Esophagus muscularis mucosa (tissue), 4 donors: Measurements from ENCODE around the gene ACTN4. TPM values are rescaled to one million over a fixed set of nuclear protein-coding genes. Genes with fewer than 3 reads are reported as not detected.
A peak's percentile ranks its signal among the peaks of the same experiment; 100 is the strongest.

Experiments used
- DNase-seq: peaks from one replicate; pipeline ENCODE4 v3.0.0-alpha.2; 2017; ENCODE audit errors: extremely low spot score
- H3K27ac ChIP-seq, 4 donors: fragments of 200-600 bp; sonication (generic); replicated peaks in 1 of 4; 1 replicate in 3 of 4; 2 replicates in 1 of 4; pipeline ENCODE4 v1.5.1; 2016 to 2019; ENCODE audit warnings: mild to moderate bottlenecking in 1 of 4
- H3K27me3 ChIP-seq, 4 donors: fragments of 200-600 bp; sonication (generic); one replicate each; pipeline versions ENCODE4 v1.5.1 to v1.6.0; 2016 to 2019
- H3K36me3 ChIP-seq, 4 donors: fragments of 200-600 bp; sonication (generic); one replicate each; pipeline ENCODE4 v1.5.1; 2016 to 2019
- H3K4me1 ChIP-seq, 4 donors: fragments of 200-600 bp; sonication (generic); one replicate each; pipeline ENCODE4 v1.5.1; 2016 to 2019
- H3K4me3 ChIP-seq, 4 donors: fragments of 200-600 bp; sonication (generic); 1 replicate in 2 of 4; 2 replicates in 2 of 4; pipeline ENCODE4 v1.5.1; 2016 to 2019; ENCODE audit warnings: mild to moderate bottlenecking in 4 of 4, moderate library complexity in 1 of 4
- H3K9me3 ChIP-seq, 4 donors: fragments of 200-600 bp; sonication (generic); 1 replicate in 3 of 4; 2 replicates in 1 of 4; pipeline ENCODE4 v1.5.1; 2016 to 2019
- EP300 ChIP-seq: sonication (generic); formaldehyde crosslinking; IDR thresholded peaks from one replicate; pipeline ENCODE4 v1.6.1; 2017; ENCODE audit warnings: antibody characterized with exemption
- POLR2A ChIP-seq: fragments of 450-650 bp; IDR thresholded peaks from one replicate; pipeline ENCODE4 v1.6.1; 2017; ENCODE audit warnings: antibody characterized with exemption, moderate library complexity, mild to moderate bottlenecking, low read depth
- POLR2AphosphoS5 ChIP-seq, 2 donors: sonication (generic); formaldehyde crosslinking; IDR thresholded peaks; one replicate each; pipeline ENCODE4 v1.6.1; 2017; ENCODE audit warnings: antibody characterized with exemption in 2 of 2
- WGBS: methylation state at CpG from one replicate; pipeline ENCODE4 v1.1.5; 2018; 5-methylcytosine and 5-hydroxymethylcytosine counted together
- intact Hi-C: fragments of 100-400 bp; cut with DNase I; formaldehyde crosslinking; loops from one replicate; pipeline ENCODE4 v1.15.1; 2023
- total RNA-seq, 4 donors: library from RNA; depleted of rRNA; stranded (reverse); fragments of >200 nt; gene quantifications; one replicate each; pipeline versions ENCODE4 v1.1.0 to v1.2.1, GENCODE V29; 2016
- TF ChIP-seq, protein P1 (sequence below), 3 experiments: fragments of 200-600 bp in 2 of 3; fragments of 450-650 bp in 1 of 3; sonication (generic) in 2 of 3; IDR thresholded peaks; one replicate each; pipeline ENCODE4 v1.5.1; 2017 to 2019; ENCODE audit warnings: antibody characterized with exemption in 3 of 3, mild to moderate bottlenecking in 2 of 3, moderate library complexity in 1 of 3

Gene ACTN4
- total RNA-seq, 4 donors from 2014 or later = 416 to 816 (median 598) TPM

- no peak for DNase-seq
- 95% methylated on average over 7 of the region's 17 CpGs for WGBS
- Histone ChIP-seq H3K27me3 (no peaks in the 10 kb centered on the region), H3K9me3 (no peaks in the 10 kb centered on the region), H3K36me3 (peaks cover 70 to 99% (median 94%) of the 10 kb centered on the region in 4 donors), H3K4me1 (peaks cover 79 to 93% (median 85%) of the 10 kb centered on the region in 4 donors), H3K4me3 (no peak overlapping the region), H3K27ac (peak overlapping the region in 2 of 4 donors; percentile 92 to 98)
- intact Hi-C loops = no loop called here
- TF ChIP-seq, protein P1, sequence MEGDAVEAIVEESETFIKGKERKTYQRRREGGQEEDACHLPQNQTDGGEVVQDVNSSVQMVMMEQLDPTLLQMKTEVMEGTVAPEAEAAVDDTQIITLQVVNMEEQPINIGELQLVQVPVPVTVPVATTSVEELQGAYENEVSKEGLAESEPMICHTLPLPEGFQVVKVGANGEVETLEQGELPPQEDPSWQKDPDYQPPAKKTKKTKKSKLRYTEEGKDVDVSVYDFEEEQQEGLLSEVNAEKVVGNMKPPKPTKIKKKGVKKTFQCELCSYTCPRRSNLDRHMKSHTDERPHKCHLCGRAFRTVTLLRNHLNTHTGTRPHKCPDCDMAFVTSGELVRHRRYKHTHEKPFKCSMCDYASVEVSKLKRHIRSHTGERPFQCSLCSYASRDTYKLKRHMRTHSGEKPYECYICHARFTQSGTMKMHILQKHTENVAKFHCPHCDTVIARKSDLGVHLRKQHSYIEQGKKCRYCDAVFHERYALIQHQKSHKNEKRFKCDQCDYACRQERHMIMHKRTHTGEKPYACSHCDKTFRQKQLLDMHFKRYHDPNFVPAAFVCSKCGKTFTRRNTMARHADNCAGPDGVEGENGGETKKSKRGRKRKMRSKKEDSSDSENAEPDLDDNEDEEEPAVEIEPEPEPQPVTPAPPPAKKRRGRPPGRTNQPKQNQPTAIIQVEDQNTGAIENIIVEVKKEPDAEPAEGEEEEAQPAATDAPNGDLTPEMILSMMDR (IDR thresholded peaks at IDR 0.05) = no peak
- TF ChIP-seq POLR2AphosphoS5 (IDR thresholded peaks at IDR 0.05) (no peak), EP300 (no peak), POLR2A (no peak)
These were observed 69.6 kb downstream of the ACTN4 start for GRCh38 chr19:38717051-38717450.

GRCh38 chr19:38717855-38718254 lies 70.4 kb downstream of the ACTN4 start:
- 89% methylated on average over 11 of the region's 11 CpGs for WGBS
- Histone ChIP-seq H3K36me3 (peaks cover 73 to 99% (median 96%) of the 10 kb centered on the region in 4 donors), H3K9me3 (no peaks in the 10 kb centered on the region), H3K4me1 (peaks cover 79 to 92% (median 85%) of the 10 kb centered on the region in 4 donors), H3K27ac (peak overlapping the region; percentile 62 to 98 (median 76)), H3K4me3 (no peak overlapping the region), H3K27me3 (no peaks in the 10 kb centered on the region)
- DNase-seq = no peak
- intact Hi-C loops = no loop called here
- TF ChIP-seq POLR2A (no peak), POLR2AphosphoS5 (IDR thresholded peaks at IDR 0.05) (no peak), EP300 (no peak)
- TF ChIP-seq, protein P1 (IDR thresholded peaks at IDR 0.05) = no peak

DNA sequence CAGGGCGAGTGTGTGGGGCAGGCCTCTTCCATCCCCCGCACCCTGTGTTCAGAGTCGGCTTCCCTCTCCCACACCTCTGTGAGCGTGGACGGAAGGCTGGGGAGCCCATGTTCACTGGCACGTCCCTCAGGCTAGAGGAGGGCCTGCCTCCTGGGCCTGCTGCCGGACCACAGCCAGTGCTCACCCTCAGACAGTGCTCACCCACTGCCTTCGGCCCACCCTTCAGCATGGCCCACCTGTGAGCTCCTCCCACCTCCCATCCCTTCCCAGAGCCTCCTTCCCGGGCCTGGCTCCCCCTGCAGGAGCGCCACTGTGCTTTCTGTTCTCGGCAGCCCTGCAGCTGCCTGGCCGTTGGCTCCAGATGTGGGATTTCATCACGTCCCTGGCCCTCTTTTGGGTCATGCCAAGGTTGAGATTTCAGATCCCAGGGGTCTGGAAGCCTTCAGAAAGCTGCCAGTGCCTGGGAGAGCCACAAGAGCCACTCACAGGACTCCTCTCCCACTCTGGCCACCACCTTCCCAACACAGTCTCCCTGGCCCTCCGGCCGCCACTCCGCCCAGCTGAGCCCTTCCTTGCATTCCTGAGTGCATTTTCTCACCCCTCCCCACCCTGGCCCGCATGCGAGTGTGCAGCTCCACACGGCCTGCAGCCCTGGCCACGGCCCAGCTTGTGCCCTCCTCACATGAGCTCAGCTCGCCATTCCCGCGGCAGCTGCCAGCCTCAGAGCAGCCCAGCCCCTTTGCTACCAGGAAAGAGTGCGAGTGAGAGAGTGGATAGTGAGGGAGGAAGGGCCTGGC lies 71.5 kb downstream of the ACTN4 start:
- H3K36me3 ChIP-seq = peaks cover 81 to 100% (median 99%) of the 10 kb centered on the region in 4 donors
- H3K27me3 ChIP-seq = no peaks in the 10 kb centered on the region
- WGBS = 64% methylated on average over 23 of the region's 24 CpGs
- H3K4me3 ChIP-seq = no peak overlapping the region
- peak overlapping the region; percentile 62 to 98 (median 76) for H3K27ac ChIP-seq
- no peaks in the 10 kb centered on the region for H3K9me3 ChIP-seq
- intact Hi-C loops = no loop called here
- H3K4me1 ChIP-seq = peaks cover 71 to 87% (median 79%) of the 10 kb centered on the region in 4 donors
- TF ChIP-seq, protein P1 (IDR thresholded peaks at IDR 0.05) = peak in 2 of 3 experiments; percentile 34 to 43
- TF ChIP-seq POLR2A = no peak
- peak; percentile 28 to 62 for TF ChIP-seq POLR2AphosphoS5 (IDR thresholded peaks at IDR 0.05)
- no peak for TF ChIP-seq EP300
- DNase-seq = no peak

- H3K9me3 ChIP-seq = no peaks in the 10 kb centered on the region
- TF ChIP-seq, protein P1 (IDR thresholded peaks at IDR 0.05) = no peak
- no peak for TF ChIP-seq POLR2A
- no peak for TF ChIP-seq POLR2AphosphoS5 (IDR thresholded peaks at IDR 0.05)
- TF ChIP-seq EP300 = no peak
- no peaks in the 10 kb centered on the region for H3K27me3 ChIP-seq
- H3K36me3 ChIP-seq = peaks cover 83 to 100% (median 99%) of the 10 kb centered on the region in 4 donors
- no peak for DNase-seq
- no peak overlapping the region for H3K4me3 ChIP-seq
- WGBS = 80% methylated on average over 3 of the region's 24 CpGs
- peaks cover 61 to 77% (median 68%) of the 10 kb centered on the region in 4 donors for H3K4me1 ChIP-seq
- peak overlapping the region; percentile 62 to 98 (median 76) for H3K27ac ChIP-seq
- intact Hi-C loops = no loop called here
These were observed 72.5 kb downstream of the ACTN4 start for GRCh38 chr19:38719761-38720558.
